Stomach (tissue), 9 donors: ENCODE data around the gene SNX1. TPM values are rescaled to one million over a fixed set of nuclear protein-coding genes. Genes with fewer than 3 reads are reported as not detected.
A peak's percentile ranks its signal among the peaks of the same experiment; 100 is the strongest.

Experiments used
- DNase-seq, 2 donors: peaks; one replicate each; pipeline versions ENCODE4 v3.0.0 to v3.0.0-alpha.2; 2013 to 2019
- H3K27ac ChIP-seq, 5 donors: fragments of 200-600 bp in 4 of 5; sonication (generic) in 4 of 5; one replicate each; pipeline ENCODE4 v1.5.1; 2013 to 2019; ENCODE audit warnings: mild to moderate bottlenecking in 1 of 5, moderate library complexity in 1 of 5
- H3K27me3 ChIP-seq, 3 donors: fragments of 200-600 bp; sonication (generic); one replicate each; pipeline ENCODE4 v1.5.1; 2017 to 2019; ENCODE audit warnings: mixed run types in 1 of 3
- H3K36me3 ChIP-seq, 4 donors: fragments of 200-600 bp; sonication (generic); 1 replicate in 3 of 4; 2 replicates in 1 of 4; pipeline ENCODE4 v1.5.1; 2016 to 2019
- H3K4me1 ChIP-seq, 4 donors: fragments of 200-600 bp; sonication (generic); one replicate each; pipeline ENCODE4 v1.5.1; 2016 to 2019
- H3K4me3 ChIP-seq, 4 donors: fragments of 200-600 bp; sonication (generic) in 3 of 4; one replicate each; pipeline ENCODE4 v1.5.1; 2016 to 2019; ENCODE audit warnings: mild to moderate bottlenecking in 1 of 4
- H3K9me3 ChIP-seq, 4 donors: fragments of 200-600 bp; sonication (generic); one replicate each; pipeline ENCODE4 v1.5.1; 2016 to 2019
- CTCF ChIP-seq, 7 experiments: fragments of 450-650 bp in 4 of 7; fragments of 200-600 bp in 3 of 7; sonication (generic) in 3 of 7; IDR thresholded peaks; one replicate each; pipeline ENCODE4 v1.5.1; 2016 to 2019; ENCODE audit warnings: antibody characterized with exemption in 7 of 7, control low read depth in 2 of 7, mild to moderate bottlenecking in 1 of 7
- EP300 ChIP-seq: sonication (generic); formaldehyde crosslinking; IDR thresholded peaks from one replicate; pipeline ENCODE4 v1.6.1; 2017; ENCODE audit warnings: antibody characterized with exemption
- POLR2A ChIP-seq, 4 donors: fragments of 450-650 bp; IDR thresholded peaks; one replicate each; pipeline ENCODE4 v1.6.1; 2016; ENCODE audit warnings: antibody characterized with exemption in 4 of 4, control low read depth in 2 of 4, mild to moderate bottlenecking in 1 of 4, moderate library complexity in 1 of 4
- POLR2AphosphoS5 ChIP-seq, 3 donors: sonication (generic); formaldehyde crosslinking; IDR thresholded peaks; one replicate each; pipeline ENCODE4 v1.6.1; 2016; ENCODE audit warnings: antibody characterized with exemption in 3 of 3
- WGBS, 5 donors: extraction: QIAGEN DNeasy Blood & Tissue Kit in 3 of 5; methylation state at CpG; one replicate each; pipeline versions ENCODE4 v1.1.5 to v1.1.7; 2013 to 2018; 5-methylcytosine and 5-hydroxymethylcytosine counted together
- intact Hi-C: fragments of 100-400 bp; cut with DNase I; formaldehyde crosslinking; loops from one replicate; pipeline ENCODE4 v1.15.1; 2023; ENCODE audit warnings: low total_unique reads
- polyA plus RNA-seq, 3 donors: library from polyadenylated mRNA; stranded (reverse); fragments of 200-250 nt; gene quantifications; one replicate each; pipeline ENCODE4 v1.2.3, GENCODE V29; 2013
- total RNA-seq, 5 donors: library from RNA; depleted of rRNA; stranded (reverse); fragments of >200 nt; gene quantifications; one replicate each; pipeline versions ENCODE4 v1.1.0 to v1.2.3, GENCODE V29; 2014 to 2016
- donor health status: healthy with polysubstance abuse.
- donor health status: Bipolar disorder and iron deficiency.
- donor health status: healthy.

SNX1 gene
- total and polyA plus RNA-seq, 8 donors: 38.8 to 119 (median 61.9) TPM

- Histone ChIP-seq H3K36me3 (peaks cover 36 to 50% (median 49%) of the 10 kb centered on the region in 4 donors), H3K9me3 (no peaks in the 10 kb centered on the region), H3K4me1 (peaks cover 24 to 52% (median 45%) of the 10 kb centered on the region in 4 donors), H3K4me3 (peak overlapping the region in 1 of 4 donors; percentile 62), H3K27me3 (peaks cover 0 to 28% (median 22%) of the 10 kb centered on the region in 3 donors), H3K27ac (peak overlapping the region in 3 of 5 donors; percentile 33 to 49 (median 43))
- peak; percentile 94 to 96 for DNase-seq
- TF ChIP-seq POLR2AphosphoS5 (IDR thresholded peaks at IDR 0.05): peak; percentile 38 to 92 (median 38)
- TF ChIP-seq EP300: no peak
- TF ChIP-seq CTCF (IDR thresholded peaks at IDR 0.05): peak in 5 of 7 experiments; percentile 92 to 99 (median 97)
- TF ChIP-seq POLR2A (IDR thresholded peaks at IDR 0.05): peak in 1 of 4 donors; percentile 27
- intact Hi-C loops: loop anchor here (10.0 kb wide), 1 partner anchor 59 kb away; the partner anchor contains the start of genes CIAO2A and SNX1
- 10 to 19% (median 15%) methylated on average over 12 of the region's 12 CpGs for WGBS, 5 donors
Observed at GRCh38 chr15:64153480-64154367, 57.9 kb downstream of the SNX1 start.

- H3K27ac ChIP-seq: no peak overlapping the region
- 83 to 89% (median 85%) methylated on average over 15 of the region's 15 CpGs for WGBS, 5 donors
- DNase-seq: no peak
- no peaks in the 10 kb centered on the region for H3K9me3 ChIP-seq
- H3K27me3 ChIP-seq: peaks cover 0 to 24% (median 20%) of the 10 kb centered on the region in 3 donors
- peaks cover 40 to 72% (median 62%) of the 10 kb centered on the region in 4 donors for H3K4me1 ChIP-seq
- no peak for TF ChIP-seq POLR2A (IDR thresholded peaks at IDR 0.05)
- no peak for TF ChIP-seq CTCF (IDR thresholded peaks at IDR 0.05)
- TF ChIP-seq POLR2AphosphoS5 (IDR thresholded peaks at IDR 0.05): no peak
- TF ChIP-seq EP300: no peak
- peaks cover 59 to 73% (median 72%) of the 10 kb centered on the region in 4 donors for H3K36me3 ChIP-seq
- intact Hi-C loops: loop anchor here (10.0 kb wide), 1 partner anchor 61 kb away; the partner anchor contains the start of genes CIAO2A and SNX1
- no peak overlapping the region for H3K4me3 ChIP-seq
Observed at GRCh38 chr15:64155802-64156651, 60.2 kb downstream of the SNX1 start.

GRCh38 chr15:64156652-64157331 is 61.0 kb downstream of the SNX1 start:
- no peak for TF ChIP-seq EP300
- TF ChIP-seq POLR2AphosphoS5 (IDR thresholded peaks at IDR 0.05): no peak
- no peak for TF ChIP-seq CTCF (IDR thresholded peaks at IDR 0.05)
- TF ChIP-seq POLR2A (IDR thresholded peaks at IDR 0.05): no peak
- Histone ChIP-seq H3K36me3 (peaks cover 63 to 80% (median 78%) of the 10 kb centered on the region in 4 donors), H3K4me3 (no peak overlapping the region), H3K9me3 (no peaks in the 10 kb centered on the region), H3K27ac (no peak overlapping the region), H3K27me3 (peaks cover 0 to 16% (median 13%) of the 10 kb centered on the region in 3 donors), H3K4me1 (peaks cover 40 to 72% (median 62%) of the 10 kb centered on the region in 4 donors)
- 78 to 89% (median 81%) methylated on average over 9 to 16 of the region's 16 CpGs for WGBS, 5 donors
- no peak for DNase-seq
- intact Hi-C loops: loop anchor here (10.0 kb wide), 1 partner anchor 62 kb away; the partner anchor contains the start of genes CIAO2A and SNX1
